GM12878 (cell line): ENCODE results near the gene OXTR. TPM values are rescaled to one million over a fixed set of nuclear protein-coding genes. Genes with fewer than 3 reads are reported as not detected.

Experiments used
- ATAC-seq: fragments of 200-7000 bp; cut with Tn5 transposase; 3 replicates; pipeline ENCODE4 v1.9.1; 2020; ENCODE audit warnings: mild to moderate bottlenecking, moderate library complexity
- BruUV-seq: library from RNA; stranded (reverse); fragments of 400-500 nt; replicated peaks from 2 replicates; lab custom pipeline; 2021; lab: Mats Ljungman, UMichigan
- CTCF ChIA-PET: fragments of 300-600 bp; sonication (Branson Sonifier 250); formaldehyde crosslinking; extraction: SDS; loops from one replicate; lab custom pipeline; 2021; ENCODE audit warnings: inconsistent platforms; lab: Yijun Ruan, JAX
- POLR2A ChIA-PET: fragments of 350-600 bp; formaldehyde crosslinking; extraction: SDS; loops from one replicate; lab custom pipeline; 2021; ENCODE audit warnings: inconsistent platforms; lab: Charles Lee
- RAD21 ChIA-PET: fragments of 300-600 bp; sonication (Branson Sonifier 250); formaldehyde crosslinking; loops from one replicate; lab custom pipeline; 2023; ENCODE audit warnings: antibody characterized with exemption; ENCODE audit not compliant: unreplicated experiment; lab: Charles Lee
- SMC1A ChIA-PET: fragments of 300-600 bp; sonication (Branson Sonifier 250); formaldehyde crosslinking; loops from one replicate; lab custom pipeline; 2023; ENCODE audit not compliant: unreplicated experiment, uncharacterized antibody; lab: Charles Lee
- DNase-seq: peaks from one replicate; pipeline ENCODE4 v3.0.0-alpha.2; 2011; ENCODE audit warnings: low read depth, low spot score
- FAIRE-seq: peaks from 3 replicates; lab custom pipeline; 2011; peaks lifted over from hg19 to GRCh38; lab: Jason Lieb, UNC
- H2AFZ ChIP-seq: 2 replicates; pipeline ENCODE4 v1.6.0; 2011; ENCODE audit warnings: low read depth, low read length, control low read depth; ENCODE audit not compliant: control insufficient read depth
- H3K27ac ChIP-seq: 2 replicates; pipeline ENCODE4 v1.5.1; 2011; ENCODE audit warnings: control low read depth; ENCODE audit not compliant: control insufficient read depth, insufficient read depth
- H3K27me3 ChIP-seq, 2 experiments: replicated peaks in 1 of 2; 2 replicates each; pipeline versions ENCODE4 v1.6.0 to v1.6.1; 2011; ENCODE audit warnings: low read length in 1 of 2; ENCODE audit not compliant: control insufficient read depth in 2 of 2, insufficient read depth in 2 of 2
- H3K36me3 ChIP-seq, 2 experiments: 2 replicates each; pipeline ENCODE4 v1.5.1; 2011; ENCODE audit warnings: low read length in 1 of 2; ENCODE audit not compliant: control insufficient read depth in 2 of 2, insufficient read depth in 2 of 2
- H3K4me1 ChIP-seq: 2 replicates; pipeline ENCODE4 v1.6.1; 2011; ENCODE audit warnings: mild to moderate bottlenecking, low read length, moderate library complexity, mixed read lengths; ENCODE audit not compliant: control insufficient read depth, insufficient read depth
- H3K4me2 ChIP-seq: 2 replicates; pipeline ENCODE4 v1.6.0; 2011; ENCODE audit warnings: control low read depth; ENCODE audit not compliant: control insufficient read depth, insufficient read depth
- H3K4me3 ChIP-seq: fragments of 200-600 bp; sonication (generic); 2 replicates; pipeline ENCODE4 v1.5.1; 2016
- H3K79me2 ChIP-seq: 2 replicates; pipeline ENCODE4 v1.6.0; 2011; ENCODE audit warnings: low read length; ENCODE audit not compliant: control insufficient read depth, insufficient read depth
- H3K9ac ChIP-seq: 2 replicates; pipeline ENCODE4 v1.8.0; 2011; ENCODE audit warnings: low read length, control low read depth, mixed read lengths; ENCODE audit not compliant: control insufficient read depth, insufficient read depth
- H3K9me3 ChIP-seq: replicated peaks from 3 replicates; pipeline ENCODE4 v1.5.1; 2011; ENCODE audit warnings: mild to moderate bottlenecking, low read length; ENCODE audit not compliant: control insufficient read depth, insufficient read depth
- H4K20me1 ChIP-seq: 2 replicates; pipeline ENCODE4 v1.6.0; 2011; ENCODE audit not compliant: control insufficient read depth, insufficient read depth
- ASH2L ChIP-seq: fragments of 300-600, 200-600 bp; sonication (generic); IDR thresholded peaks from 2 replicates; pipeline ENCODE4 v1.6.1; 2017; ENCODE audit warnings: low read depth, mild to moderate bottlenecking, borderline replicate concordance
- CEBPZ ChIP-seq: fragments of 150-350 bp; IDR thresholded peaks from 2 replicates; pipeline ENCODE4 v1.6.1; 2016; ENCODE audit warnings: low read depth, low read length
- REST ChIP-seq: IDR thresholded peaks from 2 replicates; pipeline ENCODE4 v1.6.1; 2012; ENCODE audit warnings: mild to moderate bottlenecking, low read depth, low read length
- SMARCA5 ChIP-seq: fragments of 450-650 bp; IDR thresholded peaks from 2 replicates; pipeline ENCODE4 v1.6.1; 2017; ENCODE audit warnings: mild to moderate bottlenecking
- SMC3 ChIP-seq: IDR thresholded peaks from 2 replicates; pipeline ENCODE4 v1.6.1; 2011; ENCODE audit warnings: low read length, improper control_type of control experiment, borderline replicate concordance
- TAF1 ChIP-seq: IDR thresholded peaks from 2 replicates; pipeline ENCODE4 v1.6.1; 2011; ENCODE audit warnings: mild to moderate bottlenecking, low read depth, low read length, borderline replicate concordance
- WGBS: methylation state at CpG from one replicate; pipeline ENCODE4 v1.1.6; 2016; ENCODE audit warnings: low lambda C conversion rate; ENCODE audit not compliant: insufficient replicate concordance, insufficient coverage; ENCODE audit errors: missing lambda C conversion rate; 5-methylcytosine and 5-hydroxymethylcytosine counted together
- in situ Hi-C: fragments of 300-500 bp; cut with MboI; formaldehyde crosslinking; loops from 9 replicates; pipeline ENCODE4 v1.14.3; 2018; ENCODE audit warnings: mixed read lengths
- intact Hi-C: fragments of 100-400 bp; cut with micrococcal nuclease; formaldehyde crosslinking; loops from one replicate; pipeline ENCODE4 v1.14.2; 2022; ENCODE audit not compliant: unreplicated experiment
- polyA plus RNA-seq, 11 experiments: library from polyadenylated mRNA; depleted of rRNA in 4 of 11; unstranded in 6 of 11; stranded (reverse) in 5 of 11; fragments of >200 nt; fragmentation: Nextera tagmentation in 4 of 11; fragmentation: Illumina TruSeq in 1 of 11; extraction: Ambion mirVana in 4 of 11; extraction: Trizol in 1 of 11; gene quantifications; 1 replicate in 1 of 11; 2 replicates in 10 of 11; pipeline versions ENCODE4 v1.2.1 to v1.2.3, GENCODE V29; 2011 to 2016; ENCODE audit warnings: inconsistent platforms in 2 of 11, missing spikeins in 2 of 11, low read depth in 1 of 11
- total RNA-seq, 4 experiments: library from RNA; depleted of rRNA in 3 of 4; stranded (reverse); fragments of >200 nt in 3 of 4; fragmentation: Illumina TruSeq in 1 of 4; extraction: Trizol in 1 of 4; gene quantifications; 2 replicates each; pipeline versions ENCODE4 v1.2.1 to v1.2.3, GENCODE V29; 2013 to 2021

OXTR gene
- total and polyA plus RNA-seq, 10 of the 15 experiments (the other 5 are each of a cell fraction or from before 2014, with no cell fraction given), result 0.43 to 5.9 (median 2.6) TPM

- no peak for TF ChIP-seq TAF1
- TF ChIP-seq REST, result no peak
- no peak for TF ChIP-seq SMARCA5
- TF ChIP-seq ASH2L, result no peak
- no peak for TF ChIP-seq CEBPZ
- no peak for TF ChIP-seq SMC3
- intact Hi-C loops (no loop called here), in situ Hi-C loops (no loop called here)
- SMC1A ChIA-PET, result no interaction called here
- Histone ChIP-seq H3K4me3 (no peak overlapping the region), H3K27ac (no peak overlapping the region), H3K27me3 (no peaks in the 10 kb centered on the region), H3K79me2 (no peaks in the 10 kb centered on the region), H3K9me3 (no peaks in the 10 kb centered on the region), H3K36me3 (no peaks in the 10 kb centered on the region), H2AFZ (no peak overlapping the region), H4K20me1 (no peaks in the 10 kb centered on the region), H3K9ac (no peak overlapping the region), H3K4me2 (no peak overlapping the region), H3K4me1 (no peaks in the 10 kb centered on the region)
- WGBS, result 43% methylated on average over 3 of the region's 3 CpGs
- CTCF ChIA-PET, result no interaction called here
- no peak for FAIRE-seq
- POLR2A ChIA-PET, result no interaction called here
- RAD21 ChIA-PET, result no interaction called here
- DNase-seq, result no peak
- no peak for ATAC-seq
- BruUV-seq, result no TSS peak
These were observed 24.8 kb upstream of the OXTR start for GRCh38 chr3:8794247-8794646.
